Transverse colon (tissue), 4 donors: ENCODE data around the gene AP1S3. TPM values are rescaled to one million over a fixed set of nuclear protein-coding genes. Genes with fewer than 3 reads are reported as not detected.

Source experiments
- DNase-seq: peaks from one replicate; pipeline ENCODE4 v3.0.0-alpha.2; 2019
- H3K27ac ChIP-seq, 4 donors: fragments of 200-600 bp; sonication (generic); 2 replicates each; pipeline ENCODE4 v1.5.1; 2016 to 2018; ENCODE audit warnings: inconsistent platforms in 4 of 4
- H3K27me3 ChIP-seq: fragments of 200-600 bp; sonication (generic); 2 replicates; pipeline ENCODE4 v1.5.1; 2017; ENCODE audit warnings: inconsistent platforms
- H3K36me3 ChIP-seq, 4 donors: fragments of 200-600 bp; sonication (generic); 2 replicates each; pipeline ENCODE4 v1.5.1; 2017 to 2019; ENCODE audit warnings: inconsistent platforms in 4 of 4
- H3K4me1 ChIP-seq, 4 donors: fragments of 200-600 bp; sonication (generic); 2 replicates each; pipeline ENCODE4 v1.5.1; 2017 to 2020; ENCODE audit warnings: inconsistent platforms in 4 of 4
- H3K4me3 ChIP-seq, 4 donors: fragments of 200-600 bp; sonication (generic); 1 replicate in 1 of 4; 2 replicates in 3 of 4; pipeline versions ENCODE4 v1.5.1 to v1.6.1; 2017 to 2019; ENCODE audit warnings: inconsistent platforms in 4 of 4
- H3K9me3 ChIP-seq, 2 donors: fragments of 200-600 bp; sonication (generic); 2 replicates each; pipeline ENCODE4 v1.5.1; 2017 to 2019; ENCODE audit warnings: inconsistent platforms in 2 of 2
- CTCF ChIP-seq, 5 experiments: fragments of 200-600 bp in 3 of 5; fragments of 450-650 bp in 2 of 5; sonication (generic) in 3 of 5; IDR thresholded peaks; 1 replicate in 2 of 5; 2 replicates in 3 of 5; pipeline ENCODE4 v1.5.1; 2016 to 2017; ENCODE audit warnings: antibody characterized with exemption in 5 of 5, inconsistent platforms in 3 of 5, mild to moderate bottlenecking in 2 of 5, moderate library complexity in 1 of 5
- EP300 ChIP-seq: sonication (generic); formaldehyde crosslinking; IDR thresholded peaks from one replicate; pipeline ENCODE4 v1.6.1; 2017; ENCODE audit warnings: antibody characterized with exemption, low read depth
- POLR2A ChIP-seq: fragments of 450-650 bp; IDR thresholded peaks from one replicate; pipeline ENCODE4 v1.6.1; 2016; ENCODE audit warnings: antibody characterized with exemption, mild to moderate bottlenecking, moderate library complexity
- POLR2AphosphoS5 ChIP-seq, 3 donors: sonication (generic); formaldehyde crosslinking; IDR thresholded peaks; one replicate each; pipeline ENCODE4 v1.6.1; 2016; ENCODE audit warnings: antibody characterized with exemption in 3 of 3
- WGBS, 2 donors: methylation state at CpG; one replicate each; pipeline ENCODE4 v1.1.5; 2018; ENCODE audit warnings: low coverage in 1 of 2; 5-methylcytosine and 5-hydroxymethylcytosine counted together
- in situ Hi-C, 4 donors: fragments of 200-750 bp; cut with MboI; loops; one replicate each; pipeline versions ENCODE4 v1.15.0 to v1.15.1; 2017; ENCODE audit warnings: low sequenced_read_pairs in 3 of 4, low pct_ligation_motif_present in 1 of 4, low pct_unique_long_range_greater_than_20kb in 1 of 4
- intact Hi-C: fragments of 100-400 bp; cut with DNase I; formaldehyde crosslinking; loops from one replicate; pipeline ENCODE4 v1.15.1; 2023; ENCODE audit warnings: low total_unique reads
- total RNA-seq, 4 donors: library from RNA; depleted of rRNA; stranded (reverse); fragments of >200 nt; gene quantifications; one replicate each; pipeline ENCODE4 v1.1.0, GENCODE V29; 2016

Gene AP1S3
- total RNA-seq, 4 donors from 2014 or later, result 2.3 to 6.7 (median 3.0) TPM; not detected in 1

- Histone ChIP-seq H3K27ac (no peak overlapping the region), H3K27me3 (no peaks in the 10 kb centered on the region), H3K36me3 (no peaks in the 10 kb centered on the region), H3K9me3 (no peaks in the 10 kb centered on the region), H3K4me1 (peaks cover 5 to 12% (median 7%) of the 10 kb centered on the region in 4 donors), H3K4me3 (no peak overlapping the region)
- intact Hi-C loops (no loop called here), in situ Hi-C loops (no loop called here)
- DNase-seq, result no peak
- WGBS, 2 donors, result 53 to 77% methylated on average over 2 of the region's 2 CpGs
- TF ChIP-seq CTCF (IDR thresholded peaks at IDR 0.05), result no peak
- no peak for TF ChIP-seq POLR2AphosphoS5 (IDR thresholded peaks at IDR 0.05)
- TF ChIP-seq EP300, result no peak
- no peak for TF ChIP-seq POLR2A
These were observed 18.6 kb upstream of the AP1S3 start for GRCh38 chr2:223856021-223856420.

DNA sequence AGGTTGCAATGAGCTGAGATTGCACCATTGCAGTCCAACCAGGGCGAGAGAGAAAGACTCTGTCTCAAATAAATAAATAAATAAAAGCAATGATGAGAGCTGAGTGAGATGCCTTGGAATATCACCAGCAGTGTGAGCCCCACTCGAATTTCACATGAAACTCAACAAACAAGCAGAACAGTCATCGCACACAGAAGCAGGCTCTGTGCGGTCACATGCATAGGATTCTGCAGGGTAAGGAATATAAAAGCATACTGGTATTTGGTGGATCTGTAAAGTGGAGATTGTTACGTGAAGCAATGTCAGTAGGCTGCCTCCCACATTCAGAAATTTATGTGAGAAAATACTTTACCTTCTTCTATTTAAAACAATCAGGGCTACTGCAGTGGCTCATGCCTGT lies 18.0 kb upstream of the AP1S3 start:
- H3K9me3 ChIP-seq, result no peaks in the 10 kb centered on the region
- H3K27ac ChIP-seq, result no peak overlapping the region
- peaks cover under 1 to 7% (median under 1%) of the 10 kb centered on the region in 4 donors for H3K4me1 ChIP-seq
- in situ Hi-C loops, result no loop called here
- no peak for DNase-seq
- no peaks in the 10 kb centered on the region for H3K27me3 ChIP-seq
- no peaks in the 10 kb centered on the region for H3K36me3 ChIP-seq
- TF ChIP-seq EP300, result no peak
- TF ChIP-seq CTCF (IDR thresholded peaks at IDR 0.05), result no peak
- TF ChIP-seq POLR2A, result no peak
- no peak for TF ChIP-seq POLR2AphosphoS5 (IDR thresholded peaks at IDR 0.05)
- no peak overlapping the region for H3K4me3 ChIP-seq
- 89 to 90% methylated on average over 3 to 5 of the region's 5 CpGs for WGBS, 2 donors
- intact Hi-C loops, result no loop called here

DNA sequence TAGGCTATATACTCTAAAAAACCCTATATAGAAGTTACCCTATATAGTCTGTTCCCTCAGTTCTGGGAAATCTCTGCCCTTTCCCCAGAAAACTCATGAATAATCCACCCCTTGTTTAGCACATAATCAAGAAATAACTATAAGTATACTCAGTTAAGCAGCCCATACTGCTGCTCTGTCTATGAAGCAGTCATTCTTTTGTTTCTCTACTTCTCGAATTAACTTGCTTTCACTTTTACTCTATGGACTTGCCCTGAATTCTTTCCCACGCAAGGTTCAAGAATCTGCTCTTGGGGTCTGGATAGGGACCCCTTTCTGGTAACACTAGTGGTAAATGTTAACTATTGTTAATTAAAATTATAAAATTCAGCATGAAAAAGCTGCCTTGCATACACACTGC lies 17.4 kb upstream of the AP1S3 start:
- no peak for DNase-seq
- intact Hi-C loops, result no loop called here
- Histone ChIP-seq H3K36me3 (peaks cover 0 to 2% (median 0%) of the 10 kb centered on the region in 4 donors), H3K9me3 (no peaks in the 10 kb centered on the region), H3K4me3 (no peak overlapping the region), H3K4me1 (peaks cover 0 to 2% (median 0%) of the 10 kb centered on the region in 4 donors), H3K27me3 (no peaks in the 10 kb centered on the region), H3K27ac (no peak overlapping the region)
- WGBS, 2 donors, result 72 to 100% methylated on average over 1 to 2 of the region's 2 CpGs
- in situ Hi-C loops, result no loop called here
- TF ChIP-seq POLR2A (no peak), EP300 (no peak), POLR2AphosphoS5 (IDR thresholded peaks at IDR 0.05) (no peak), CTCF (IDR thresholded peaks at IDR 0.05) (no peak)

DNA sequence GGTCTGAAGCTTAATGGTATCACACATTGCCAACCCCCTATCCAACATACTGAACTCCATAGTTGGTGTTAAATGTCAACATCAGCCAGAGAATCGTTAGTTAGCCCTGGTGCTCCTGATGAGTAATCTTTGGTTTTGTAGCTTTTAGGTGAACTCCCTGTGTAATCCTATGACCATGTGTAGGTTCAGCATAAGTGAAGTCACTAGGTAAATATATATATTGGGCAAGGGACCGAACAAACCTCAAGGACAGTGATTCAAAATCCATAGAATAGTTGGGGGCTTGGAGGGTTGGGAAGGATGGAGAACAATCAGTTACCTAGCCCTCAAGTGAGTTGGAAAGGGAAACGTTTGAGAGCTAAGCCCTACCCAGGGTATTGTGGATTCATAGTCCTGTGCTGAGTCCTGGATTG lies 16.0 kb upstream of the AP1S3 start:
- no peaks in the 10 kb centered on the region for H3K4me1 ChIP-seq
- no peaks in the 10 kb centered on the region for H3K9me3 ChIP-seq
- intact Hi-C loops (no loop called here), in situ Hi-C loops (no loop called here)
- no peak overlapping the region for H3K27ac ChIP-seq
- H3K27me3 ChIP-seq, result no peaks in the 10 kb centered on the region
- DNase-seq, result no peak
- no peak overlapping the region for H3K4me3 ChIP-seq
- WGBS, 2 donors, result 80 to 89% methylated on average over 2 to 3 of the region's 3 CpGs
- TF ChIP-seq POLR2AphosphoS5 (IDR thresholded peaks at IDR 0.05) (no peak), CTCF (IDR thresholded peaks at IDR 0.05) (no peak), POLR2A (no peak), EP300 (no peak)
- peaks cover 0 to 7% (median 0%) of the 10 kb centered on the region in 4 donors for H3K36me3 ChIP-seq
